GM18909 (cell line): ENCODE results near the gene IGFLR1.

Source experiments
- ATAC-seq: cut with Tn5 transposase; IDR thresholded peaks from one replicate; pipeline ENCODE4 v1.9.1; 2021; ENCODE audit warnings: mild to moderate bottlenecking; ENCODE audit not compliant: unreplicated experiment, poor library complexity

IGFLR1 gene

GRCh38 chr19:35756377-35757230, 14.4 kb upstream of the IGFLR1 start, which contains the start of gene HSPB6:
Gene HSPB6, minus strand, starts transcription at chr19:35757029. Its CDS starts 21 bp downstream, at chr19:35757008.
- ATAC-seq, result no peak

- no peak for ATAC-seq
These were observed 13.5 kb upstream of the IGFLR1 start for GRCh38 chr19:35755550-35756376.

GRCh38 chr19:35755131-35755549, 12.9 kb upstream of the IGFLR1 start:
- ATAC-seq, result no peak

- no peak for ATAC-seq
These were observed 12.3 kb upstream of the IGFLR1 start for GRCh38 chr19:35754370-35755130.

GRCh38 chr19:35753634-35754369, 11.6 kb upstream of the IGFLR1 start:
- no peak for ATAC-seq

- no peak for ATAC-seq
These were observed 10.6 kb upstream of the IGFLR1 start for GRCh38 chr19:35752746-35753350.

GRCh38 chr19:35751839-35752745, 9.8 kb upstream of the IGFLR1 start:
- no peak for ATAC-seq

- ATAC-seq, result no peak
These were observed 7.9 kb upstream of the IGFLR1 start for GRCh38 chr19:35750167-35750566.

GRCh38 chr19:35748106-35749020, 6.1 kb upstream of the IGFLR1 start, which contains the start of gene LIN37:
Gene LIN37, plus strand, starts transcription at chr19:35748576. Its CDS starts 149 bp downstream, at chr19:35748725.
- peak; percentile 74 for ATAC-seq

- ATAC-seq, result no peak
These were observed 4.3 kb upstream of the IGFLR1 start for GRCh38 chr19:35746531-35746930.

GRCh38 chr19:35746087-35746462, 3.8 kb upstream of the IGFLR1 start:
- no peak for ATAC-seq

GRCh38 chr19:35745328-35746086, 3.3 kb upstream of the IGFLR1 start, which contains the start of the genes PSENEN and U2AF1L4:
Gene PSENEN, plus strand, starts transcription at chr19:35745651. Its CDS starts 280 bp downstream, at chr19:35745931.
Gene U2AF1L4, minus strand, starts transcription at chr19:35745418. Its CDS starts 27 bp downstream, at chr19:35745391.
- ATAC-seq, result no peak

- ATAC-seq, result peak; percentile 31
These were observed 2.4 kb upstream of the IGFLR1 start for GRCh38 chr19:35744430-35745327.

- no peak for ATAC-seq
These were observed 1.6 kb upstream of the IGFLR1 start for GRCh38 chr19:35743640-35744429.

GRCh38 chr19:35741203-35741515, 1.1 kb downstream of the IGFLR1 start:
- ATAC-seq, result no peak
